Osteoblast (primary cell): Measurements from ENCODE around the gene TTLL13. TPM values are rescaled to one million over a fixed set of nuclear protein-coding genes. Genes with fewer than 3 reads are reported as not detected.
"Not testable (repeated sequence)": the region's sequence is repeated elsewhere in the genome, so short reads cannot be mapped to it uniquely, and the experiment has no call there.

ENCODE experiments used
- DNase-seq: peaks from one replicate; pipeline ENCODE4 v3.0.0; 2011; ENCODE audit warnings: low spot score, mixed read lengths; ENCODE audit not compliant: insufficient read length; ENCODE audit errors: missing footprints
- H2AFZ ChIP-seq: 2 replicates; pipeline ENCODE4 v1.6.0; 2011; ENCODE audit warnings: mild to moderate bottlenecking, low read length
- H3K27ac ChIP-seq: 2 replicates; pipeline ENCODE4 v1.5.1; 2011; ENCODE audit warnings: mild to moderate bottlenecking, low read depth, low read length, moderate library complexity
- H3K27me3 ChIP-seq: 2 replicates; pipeline ENCODE4 v1.6.0; 2012; ENCODE audit warnings: mild to moderate bottlenecking, control low read depth, inconsistent platforms, low read length, moderate library complexity; ENCODE audit not compliant: insufficient read depth
- H3K36me3 ChIP-seq: 2 replicates; pipeline ENCODE4 v1.5.1; 2011; ENCODE audit warnings: mild to moderate bottlenecking, low read length, control low read depth, moderate library complexity; ENCODE audit not compliant: insufficient read depth
- H3K4me1 ChIP-seq: 2 replicates; pipeline ENCODE4 v1.5.1; 2011; ENCODE audit warnings: mild to moderate bottlenecking, low read length, control low read depth, moderate library complexity; ENCODE audit not compliant: insufficient read depth
- H3K4me2 ChIP-seq: 2 replicates; pipeline ENCODE4 v1.6.0; 2011; ENCODE audit warnings: mild to moderate bottlenecking, low read length; ENCODE audit not compliant: insufficient read depth
- H3K4me3 ChIP-seq: fragments of 200-600 bp; sonication (generic); 3 replicates; pipeline ENCODE4 v1.5.1; 2012; ENCODE audit warnings: mild to moderate bottlenecking, low read length, inconsistent platforms; ENCODE audit not compliant: insufficient read depth
- H3K79me2 ChIP-seq: 2 replicates; pipeline ENCODE4 v1.6.0; 2012; ENCODE audit warnings: mild to moderate bottlenecking, low read length, control low read depth, inconsistent platforms; ENCODE audit not compliant: insufficient read depth
- H3K9me3 ChIP-seq: 2 replicates; pipeline ENCODE4 v1.5.1; 2011; ENCODE audit warnings: low read depth, low read length, control low read depth
- H4K20me1 ChIP-seq: 2 replicates; pipeline ENCODE4 v1.6.0; 2012; ENCODE audit warnings: mild to moderate bottlenecking, low read length, control low read depth; ENCODE audit not compliant: insufficient read depth
- total RNA-seq: library from RNA; depleted of rRNA; stranded (reverse); fragments of >200 nt; gene quantifications from 2 replicates; pipeline ENCODE4 v1.2.3, GENCODE V29; 2012
- TF ChIP-seq, protein P1 (sequence below): IDR thresholded peaks from 2 replicates; pipeline ENCODE4 v1.5.1; 2011; ENCODE audit warnings: mild to moderate bottlenecking, low read depth, low read length, moderate library complexity; ENCODE audit errors: extremely low read depth

Gene TTLL13
- total RNA-seq, 1 donor: under 0.01 TPM

- no peak overlapping the region for H3K27ac ChIP-seq
- no peaks in the 10 kb centered on the region for H3K9me3 ChIP-seq
- H3K4me1 ChIP-seq: no peaks in the 10 kb centered on the region
- no peaks in the 10 kb centered on the region for H3K27me3 ChIP-seq
- no peaks in the 10 kb centered on the region for H4K20me1 ChIP-seq
- no peak overlapping the region for H3K4me3 ChIP-seq
- no peaks in the 10 kb centered on the region for H3K79me2 ChIP-seq
- H2AFZ ChIP-seq: peak overlapping the region; percentile 41
- H3K4me2 ChIP-seq: no peak overlapping the region
- no peaks in the 10 kb centered on the region for H3K36me3 ChIP-seq
- TF ChIP-seq, protein P1, sequence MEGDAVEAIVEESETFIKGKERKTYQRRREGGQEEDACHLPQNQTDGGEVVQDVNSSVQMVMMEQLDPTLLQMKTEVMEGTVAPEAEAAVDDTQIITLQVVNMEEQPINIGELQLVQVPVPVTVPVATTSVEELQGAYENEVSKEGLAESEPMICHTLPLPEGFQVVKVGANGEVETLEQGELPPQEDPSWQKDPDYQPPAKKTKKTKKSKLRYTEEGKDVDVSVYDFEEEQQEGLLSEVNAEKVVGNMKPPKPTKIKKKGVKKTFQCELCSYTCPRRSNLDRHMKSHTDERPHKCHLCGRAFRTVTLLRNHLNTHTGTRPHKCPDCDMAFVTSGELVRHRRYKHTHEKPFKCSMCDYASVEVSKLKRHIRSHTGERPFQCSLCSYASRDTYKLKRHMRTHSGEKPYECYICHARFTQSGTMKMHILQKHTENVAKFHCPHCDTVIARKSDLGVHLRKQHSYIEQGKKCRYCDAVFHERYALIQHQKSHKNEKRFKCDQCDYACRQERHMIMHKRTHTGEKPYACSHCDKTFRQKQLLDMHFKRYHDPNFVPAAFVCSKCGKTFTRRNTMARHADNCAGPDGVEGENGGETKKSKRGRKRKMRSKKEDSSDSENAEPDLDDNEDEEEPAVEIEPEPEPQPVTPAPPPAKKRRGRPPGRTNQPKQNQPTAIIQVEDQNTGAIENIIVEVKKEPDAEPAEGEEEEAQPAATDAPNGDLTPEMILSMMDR: no peak
- DNase-seq: no peak
These were observed 37.7 kb downstream of the TTLL13 start for GRCh38 chr15:90287101-90287500.

- Histone ChIP-seq H3K36me3 (no peaks in the 10 kb centered on the region), H3K27me3 (no peaks in the 10 kb centered on the region), H3K9me3 (no peaks in the 10 kb centered on the region), H3K4me3 (no peak overlapping the region), H2AFZ (no peak overlapping the region), H3K4me1 (no peaks in the 10 kb centered on the region), H3K27ac (no peak overlapping the region), H4K20me1 (no peaks in the 10 kb centered on the region), H3K4me2 (no peak overlapping the region), H3K79me2 (no peaks in the 10 kb centered on the region)
- no peak for DNase-seq
- TF ChIP-seq, protein P1: no peak
These were observed 38.6 kb downstream of the TTLL13 start for GRCh38 chr15:90287946-90288345.

DNA sequence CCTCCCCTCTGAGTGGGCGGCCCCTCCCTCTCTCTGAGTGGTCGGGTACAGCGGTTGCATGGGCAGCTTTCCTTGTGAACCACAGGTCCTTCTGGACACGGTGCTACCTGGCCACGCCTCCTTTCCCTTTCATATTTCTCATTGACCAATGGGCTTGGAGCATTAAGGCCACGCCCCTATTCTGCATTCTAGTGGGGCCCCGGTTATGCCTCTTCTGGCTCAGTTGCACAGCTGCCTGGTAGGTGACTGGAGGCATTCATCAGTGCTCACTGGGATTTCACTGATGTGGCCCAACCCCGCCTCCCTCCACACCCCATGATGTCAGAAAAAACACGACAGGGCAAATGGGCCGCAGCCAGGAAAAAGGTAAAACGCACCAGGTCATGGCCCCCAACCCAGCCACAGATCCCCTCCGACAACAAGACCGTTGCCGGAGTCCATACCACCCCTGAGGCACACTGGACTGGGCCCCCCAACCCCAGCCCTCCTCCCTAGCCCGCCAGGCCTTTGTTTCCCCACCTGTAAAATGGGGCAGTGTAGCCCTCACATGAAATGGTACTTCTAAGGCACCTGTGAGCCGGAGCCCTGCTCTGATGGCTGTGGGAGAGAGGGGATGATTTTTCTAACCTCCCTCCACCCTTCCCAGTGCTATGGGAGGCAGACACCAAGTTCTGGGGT is 42.5 kb downstream of the TTLL13 start:
- Histone ChIP-seq H4K20me1 (no peaks in the 10 kb centered on the region), H2AFZ (no peak overlapping the region), H3K4me3 (no peak overlapping the region), H3K79me2 (no peaks in the 10 kb centered on the region), H3K4me2 (no peak overlapping the region), H3K36me3 (no peaks in the 10 kb centered on the region), H3K27ac (no peak overlapping the region), H3K4me1 (no peaks in the 10 kb centered on the region), H3K9me3 (no peaks in the 10 kb centered on the region), H3K27me3 (no peaks in the 10 kb centered on the region)
- TF ChIP-seq, protein P1: no peak
- peak; percentile 72 for DNase-seq

DNA sequence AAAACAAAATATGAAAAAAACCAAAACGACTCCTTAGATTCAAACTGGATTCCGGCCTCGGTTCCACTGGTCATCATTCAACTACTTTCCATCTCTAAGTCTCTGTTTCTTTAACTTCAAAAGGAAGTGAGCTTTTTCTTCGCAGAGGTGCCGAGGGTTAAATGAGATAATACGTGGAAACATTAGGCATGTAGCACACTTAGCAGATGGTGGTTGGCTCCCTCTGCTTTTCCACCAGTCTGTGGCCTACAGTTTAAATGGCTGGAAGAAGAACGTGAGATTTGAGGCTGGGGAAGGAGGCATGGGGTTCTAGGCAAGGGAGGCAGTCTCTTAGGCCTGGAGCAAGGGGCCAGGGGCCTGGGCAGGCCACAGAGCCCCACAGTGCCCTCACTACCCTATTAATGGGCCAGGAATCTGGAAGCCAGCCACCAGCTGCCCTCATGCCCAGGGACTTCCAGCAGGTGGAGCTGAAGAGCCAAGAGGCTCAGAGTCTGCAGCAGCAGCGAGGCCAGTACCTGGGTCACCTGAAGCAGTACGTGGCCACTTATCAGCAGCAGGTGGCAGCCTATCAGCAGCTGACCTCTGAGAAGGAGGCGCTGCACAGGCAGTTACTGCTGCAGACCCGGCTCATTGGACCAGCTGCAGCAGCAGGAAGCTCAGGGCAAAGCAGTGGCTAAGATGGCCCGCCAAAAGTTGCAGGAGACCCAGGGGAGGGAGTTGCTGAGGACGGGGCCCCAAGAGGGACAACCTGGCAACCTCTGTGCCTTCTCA is 43.9 kb downstream of the TTLL13 start:
- H3K4me1 ChIP-seq, H3K79me2 ChIP-seq, H3K36me3 ChIP-seq, H3K4me2 ChIP-seq, H4K20me1 ChIP-seq, H3K4me3 ChIP-seq, H3K9me3 ChIP-seq, H3K27me3 ChIP-seq, H2AFZ ChIP-seq, DNase-seq, H3K27ac ChIP-seq: not testable (repeated sequence)
- TF ChIP-seq, protein P1: peak; percentile 66
